Stimulated activated CD8-positive, alpha-beta memory T cell treated with anti-CD3 and anti-CD28 coated beads, Interleukin-15, amount 100 ng/mL, for 4 hours (primary cell): ENCODE data around the gene CDK4.
"Not testable (repeated sequence)": the region's sequence is repeated elsewhere in the genome, so short reads cannot be mapped to it uniquely, and the experiment has no call there.

Experiments
- DNase-seq, 2 donors: peaks; one replicate each; pipeline ENCODE4 v3.0.0-alpha.2; 2020; ENCODE audit warnings: low read depth in 2 of 2

Gene CDK4

GRCh38 chr12:57751788-57752667 is at the start of gene CDK4:
CDK4 (minus strand) TSS chr12:57752310; CDS start chr12:57751717, 593 bp downstream.
- DNase-seq = peak; percentile 98 to 99

- no peak for DNase-seq
These were observed 48.9 kb upstream of the CDK4 start for GRCh38 chr12:57800965-57801364.

- DNase-seq = no peak
These were observed 45.8 kb upstream of the CDK4 start for GRCh38 chr12:57797933-57798332.

GRCh38 chr12:57796996-57797395 is 44.9 kb upstream of the CDK4 start:
- no peak for DNase-seq

- no peak for DNase-seq
These were observed 43.2 kb upstream of the CDK4 start for GRCh38 chr12:57795354-57795753.

- no peak for DNase-seq
These were observed 41.8 kb upstream of the CDK4 start for GRCh38 chr12:57793920-57794319.

GRCh38 chr12:57783861-57784260 is 31.8 kb upstream of the CDK4 start:
- no peak for DNase-seq

- DNase-seq = no peak
These were observed 31.3 kb upstream of the CDK4 start for GRCh38 chr12:57783466-57783801.

GRCh38 chr12:57782608-57783465 is 30.7 kb upstream of the CDK4 start, which contains the start of gene TSFM:
TSFM (plus strand) TSS chr12:57782787; CDS start chr12:57782802, 15 bp downstream.
- DNase-seq = peak; percentile 90 to 92

- no peak for DNase-seq
These were observed 30.1 kb upstream of the CDK4 start for GRCh38 chr12:57782243-57782607.

- no peak for DNase-seq
These were observed 29.7 kb upstream of the CDK4 start for GRCh38 chr12:57781801-57782200.

GRCh38 chr12:57781244-57781643 is 29.1 kb upstream of the CDK4 start:
- no peak for DNase-seq

- no peak for DNase-seq
These were observed 28.3 kb upstream of the CDK4 start for GRCh38 chr12:57780284-57780897.

GRCh38 chr12:57779736-57780135 is 27.6 kb upstream of the CDK4 start:
- no peak for DNase-seq

GRCh38 chr12:57777911-57778310 is 25.8 kb upstream of the CDK4 start:
- DNase-seq = no peak

- no peak for DNase-seq
These were observed 25.3 kb upstream of the CDK4 start for GRCh38 chr12:57777367-57777766.

- DNase-seq = no peak
These were observed 24.1 kb upstream of the CDK4 start for GRCh38 chr12:57776247-57776587.

- DNase-seq = no peak
These were observed 23.6 kb upstream of the CDK4 start for GRCh38 chr12:57775563-57776246.

- DNase-seq = no peak
These were observed 22.9 kb upstream of the CDK4 start for GRCh38 chr12:57775044-57775443.

- not testable (repeated sequence) for DNase-seq
These were observed 22.5 kb upstream of the CDK4 start for GRCh38 chr12:57774634-57775033.

GRCh38 chr12:57772429-57773322 is 20.6 kb upstream of the CDK4 start, which contains the start of gene EEF1AKMT3:
EEF1AKMT3 (plus strand) TSS chr12:57772614; CDS start chr12:57772725, 111 bp downstream.
- no peak for DNase-seq
